Skeletal muscle satellite cell (primary cell): ENCODE measurements around the gene TARS3.
A peak's percentile ranks its signal among the peaks of the same experiment; 100 is the strongest.

Experiments used
- H3K27me3 ChIP-seq: 2 replicates; pipeline ENCODE4 v1.7.0; 2013; ENCODE audit warnings: low read length; ENCODE audit not compliant: control insufficient read depth, insufficient read depth
- H3K36me3 ChIP-seq: 2 replicates; pipeline ENCODE4 v1.7.0; 2013; ENCODE audit warnings: mild to moderate bottlenecking, control low read depth, low read length; ENCODE audit not compliant: insufficient read depth
- H3K4me1 ChIP-seq: 2 replicates; pipeline ENCODE4 v1.7.0; 2013; ENCODE audit warnings: low read length; ENCODE audit not compliant: control insufficient read depth, insufficient read depth
- H3K4me2 ChIP-seq: 2 replicates; pipeline ENCODE4 v1.7.0; 2013; ENCODE audit warnings: mild to moderate bottlenecking, low read length
- H3K4me3 ChIP-seq: 2 replicates; pipeline ENCODE4 v1.7.0; 2013; ENCODE audit warnings: low read length
- H3K9ac ChIP-seq: 2 replicates; pipeline ENCODE4 v1.7.0; 2013; ENCODE audit warnings: mild to moderate bottlenecking, low read depth, low read length, moderate library complexity
- H3K9me3 ChIP-seq: replicated peaks from 2 replicates; pipeline ENCODE4 v1.7.0; 2013; ENCODE audit warnings: mild to moderate bottlenecking, control low read depth, low read length

The TARS3 gene

GRCh38 chr15:101731746-101732145 is 7.5 kb upstream of the TARS3 start:
- Histone ChIP-seq H3K4me2 (no peak overlapping the region), H3K4me3 (no peak overlapping the region), H3K36me3 (no peaks in the 10 kb centered on the region), H3K4me1 (no peaks in the 10 kb centered on the region), H3K9ac (no peak overlapping the region), H3K27me3 (no peaks in the 10 kb centered on the region), H3K9me3 (no peaks in the 10 kb centered on the region)

GRCh38 chr15:101727186-101727585 is 2.9 kb upstream of the TARS3 start:
- Histone ChIP-seq H3K36me3 (no peaks in the 10 kb centered on the region), H3K9ac (no peak overlapping the region), H3K4me3 (no peak overlapping the region), H3K9me3 (no peaks in the 10 kb centered on the region), H3K4me2 (no peak overlapping the region), H3K27me3 (no peaks in the 10 kb centered on the region), H3K4me1 (peaks cover 6% of the 10 kb centered on the region)

GRCh38 chr15:101725073-101725472 is 800 bp upstream of the TARS3 start:
- peaks cover 12% of the 10 kb centered on the region for H3K36me3 ChIP-seq
- H3K4me3 ChIP-seq: no peak overlapping the region
- peaks cover 6% of the 10 kb centered on the region for H3K4me1 ChIP-seq
- no peaks in the 10 kb centered on the region for H3K9me3 ChIP-seq
- H3K4me2 ChIP-seq: peak overlapping the region; percentile 74
- no peaks in the 10 kb centered on the region for H3K27me3 ChIP-seq
- H3K9ac ChIP-seq: no peak overlapping the region

- no peak overlapping the region for H3K9ac ChIP-seq
- H3K36me3 ChIP-seq: peaks cover 16% of the 10 kb centered on the region
- no peaks in the 10 kb centered on the region for H3K9me3 ChIP-seq
- H3K4me2 ChIP-seq: peak overlapping the region; percentile 74
- H3K27me3 ChIP-seq: no peaks in the 10 kb centered on the region
- peak overlapping the region; percentile 58 for H3K4me3 ChIP-seq
- peaks cover 6% of the 10 kb centered on the region for H3K4me1 ChIP-seq
Observed at GRCh38 chr15:101724675-101725005, 367 bp upstream of the TARS3 start.

GRCh38 chr15:101723171-101723873 is 951 bp downstream of the TARS3 start:
- H3K36me3 ChIP-seq: peaks cover 25% of the 10 kb centered on the region
- H3K9ac ChIP-seq: peak overlapping the region; percentile 91
- peaks cover 6% of the 10 kb centered on the region for H3K4me1 ChIP-seq

GRCh38 chr15:101718896-101719295 is 5.4 kb downstream of the TARS3 start:
- Histone ChIP-seq H3K4me3 (no peak overlapping the region), H3K9ac (no peak overlapping the region), H3K4me1 (peaks cover 6% of the 10 kb centered on the region), H3K27me3 (no peaks in the 10 kb centered on the region), H3K4me2 (no peak overlapping the region), H3K9me3 (no peaks in the 10 kb centered on the region), H3K36me3 (peaks cover 28% of the 10 kb centered on the region)

More at GRCh38 chr15:101723171-101723873, 951 bp downstream of the TARS3 start:
- no peaks in the 10 kb centered on the region for H3K9me3 ChIP-seq
- H3K27me3 ChIP-seq: no peaks in the 10 kb centered on the region
- H3K4me3 ChIP-seq: peak overlapping the region; percentile 96
- H3K4me2 ChIP-seq: peak overlapping the region; percentile 88

DNA sequence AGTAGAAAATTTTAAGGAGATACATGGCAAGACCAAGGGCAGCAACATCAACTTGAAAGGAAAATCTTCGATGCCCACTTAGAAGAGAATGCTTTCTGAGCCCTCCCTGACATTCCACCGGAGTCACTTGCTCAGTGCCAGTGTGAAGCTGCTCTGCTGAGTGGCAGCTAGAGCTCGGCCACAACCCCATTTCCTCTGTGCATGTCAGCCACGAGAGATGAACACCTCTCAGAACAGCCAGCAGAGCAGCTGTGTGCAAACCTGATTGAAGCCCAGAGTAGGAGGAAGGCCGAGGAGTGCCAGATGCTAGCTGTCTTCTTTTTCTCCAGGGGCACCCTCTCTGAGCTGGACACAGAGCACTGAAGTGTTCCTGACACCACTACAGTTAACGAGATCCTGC is 12.2 kb downstream of the TARS3 start:
- no peak overlapping the region for H3K9ac ChIP-seq
- H3K27me3 ChIP-seq: no peaks in the 10 kb centered on the region
- no peak overlapping the region for H3K4me2 ChIP-seq
- no peaks in the 10 kb centered on the region for H3K9me3 ChIP-seq
- peaks cover 11% of the 10 kb centered on the region for H3K4me1 ChIP-seq
- H3K36me3 ChIP-seq: peaks cover 12% of the 10 kb centered on the region
- no peak overlapping the region for H3K4me3 ChIP-seq

GRCh38 chr15:101710806-101711205 is 13.5 kb downstream of the TARS3 start:
- Histone ChIP-seq H3K4me1 (peaks cover 11% of the 10 kb centered on the region), H3K9ac (no peak overlapping the region), H3K4me2 (no peak overlapping the region), H3K36me3 (peaks cover 12% of the 10 kb centered on the region), H3K27me3 (no peaks in the 10 kb centered on the region), H3K9me3 (no peaks in the 10 kb centered on the region), H3K4me3 (no peak overlapping the region)

DNA sequence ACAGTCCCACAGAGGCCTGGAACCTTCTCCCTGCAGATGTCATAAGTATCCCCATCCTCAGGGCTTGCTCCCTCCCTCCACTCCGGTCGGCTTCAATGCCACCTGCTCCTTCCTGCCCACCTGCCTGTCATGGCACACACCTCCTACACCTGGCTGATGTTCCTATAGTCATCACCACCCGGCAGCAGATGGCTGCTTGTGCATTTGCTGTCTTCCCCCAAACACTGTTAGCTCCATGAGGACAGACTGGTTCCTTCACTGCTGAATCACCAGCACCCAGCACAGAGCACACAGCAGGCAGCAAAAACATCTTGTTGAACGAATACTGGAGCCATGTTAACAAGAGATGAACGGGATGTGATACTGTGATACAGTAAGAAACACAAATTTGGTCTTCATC is 14.8 kb downstream of the TARS3 start:
- H3K4me2 ChIP-seq: no peak overlapping the region
- no peaks in the 10 kb centered on the region for H3K27me3 ChIP-seq
- H3K4me1 ChIP-seq: peaks cover 11% of the 10 kb centered on the region
- peaks cover 12% of the 10 kb centered on the region for H3K36me3 ChIP-seq
- no peaks in the 10 kb centered on the region for H3K9me3 ChIP-seq
- H3K4me3 ChIP-seq: no peak overlapping the region
- no peak overlapping the region for H3K9ac ChIP-seq

DNA sequence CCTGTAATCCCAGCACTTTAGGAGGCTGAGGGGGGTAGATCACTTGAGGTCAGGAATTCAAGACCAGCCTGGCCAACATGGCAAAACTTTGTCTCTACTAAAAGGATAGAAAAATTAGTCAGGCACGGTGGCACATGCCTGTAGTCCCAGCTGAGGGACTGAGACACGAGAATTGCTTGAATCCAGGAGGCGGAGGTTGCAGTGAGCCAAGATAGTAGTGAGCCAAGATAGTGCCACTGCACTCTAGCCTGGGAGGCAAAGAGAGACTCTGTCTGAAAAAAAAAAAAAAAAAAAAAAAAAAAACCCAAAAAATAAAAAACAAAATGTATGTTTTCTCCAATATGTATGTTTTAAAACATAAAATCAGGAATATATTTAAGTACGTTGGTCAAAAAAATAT is 16.3 kb downstream of the TARS3 start:
- Histone ChIP-seq H3K4me2 (no peak overlapping the region), H3K9me3 (no peaks in the 10 kb centered on the region), H3K4me3 (no peak overlapping the region), H3K9ac (no peak overlapping the region), H3K4me1 (peaks cover 11% of the 10 kb centered on the region), H3K27me3 (no peaks in the 10 kb centered on the region), H3K36me3 (peaks cover 5% of the 10 kb centered on the region)

DNA sequence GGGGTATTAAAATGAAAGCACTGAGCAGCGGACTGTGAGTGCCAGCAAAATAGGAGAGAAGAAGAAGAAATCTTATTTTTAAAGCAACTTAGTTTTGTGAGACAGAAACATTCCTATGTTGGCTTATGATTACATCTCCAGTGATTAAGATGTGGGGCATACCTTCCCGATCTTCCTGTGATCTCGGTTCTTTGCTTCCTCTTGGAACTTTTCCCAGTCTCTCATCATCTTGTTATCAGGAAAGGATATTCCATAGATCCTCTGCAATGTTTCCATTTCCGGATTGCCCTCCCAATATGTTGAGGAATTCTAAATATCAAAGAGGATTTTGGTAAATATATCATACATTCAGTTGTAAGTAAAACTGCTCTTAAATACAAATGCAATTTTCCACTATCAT is 22.2 kb downstream of the TARS3 start:
- Histone ChIP-seq H3K4me2 (no peak overlapping the region), H3K36me3 (peaks cover 20% of the 10 kb centered on the region), H3K9ac (no peak overlapping the region), H3K27me3 (no peaks in the 10 kb centered on the region), H3K4me1 (no peaks in the 10 kb centered on the region), H3K4me3 (no peak overlapping the region), H3K9me3 (no peaks in the 10 kb centered on the region)

DNA sequence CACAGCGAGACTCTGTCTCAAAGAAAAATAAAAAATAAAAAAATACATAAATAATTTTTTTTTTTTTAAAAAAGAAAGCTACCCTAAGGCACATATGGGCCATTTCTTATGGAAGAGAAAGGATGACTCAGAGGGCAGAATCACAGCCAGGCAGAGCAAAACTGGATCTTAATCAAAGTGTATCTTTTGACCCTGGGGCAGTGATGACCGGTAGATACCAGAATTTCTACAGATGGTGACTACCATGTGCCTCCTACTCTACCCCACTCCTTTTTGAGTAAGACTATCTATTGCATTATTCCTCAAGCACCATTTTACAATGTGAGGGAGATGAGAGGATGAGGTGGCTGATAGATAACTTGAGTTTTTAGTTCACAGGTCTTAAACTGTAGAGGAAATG is 26.0 kb downstream of the TARS3 start:
- Histone ChIP-seq H3K9me3 (no peaks in the 10 kb centered on the region), H3K4me3 (no peak overlapping the region), H3K4me1 (no peaks in the 10 kb centered on the region), H3K27me3 (no peaks in the 10 kb centered on the region), H3K36me3 (peaks cover 33% of the 10 kb centered on the region), H3K4me2 (no peak overlapping the region), H3K9ac (no peak overlapping the region)
